ENCODE data around the gene FBXO41.

FBXO41 gene

DNA sequence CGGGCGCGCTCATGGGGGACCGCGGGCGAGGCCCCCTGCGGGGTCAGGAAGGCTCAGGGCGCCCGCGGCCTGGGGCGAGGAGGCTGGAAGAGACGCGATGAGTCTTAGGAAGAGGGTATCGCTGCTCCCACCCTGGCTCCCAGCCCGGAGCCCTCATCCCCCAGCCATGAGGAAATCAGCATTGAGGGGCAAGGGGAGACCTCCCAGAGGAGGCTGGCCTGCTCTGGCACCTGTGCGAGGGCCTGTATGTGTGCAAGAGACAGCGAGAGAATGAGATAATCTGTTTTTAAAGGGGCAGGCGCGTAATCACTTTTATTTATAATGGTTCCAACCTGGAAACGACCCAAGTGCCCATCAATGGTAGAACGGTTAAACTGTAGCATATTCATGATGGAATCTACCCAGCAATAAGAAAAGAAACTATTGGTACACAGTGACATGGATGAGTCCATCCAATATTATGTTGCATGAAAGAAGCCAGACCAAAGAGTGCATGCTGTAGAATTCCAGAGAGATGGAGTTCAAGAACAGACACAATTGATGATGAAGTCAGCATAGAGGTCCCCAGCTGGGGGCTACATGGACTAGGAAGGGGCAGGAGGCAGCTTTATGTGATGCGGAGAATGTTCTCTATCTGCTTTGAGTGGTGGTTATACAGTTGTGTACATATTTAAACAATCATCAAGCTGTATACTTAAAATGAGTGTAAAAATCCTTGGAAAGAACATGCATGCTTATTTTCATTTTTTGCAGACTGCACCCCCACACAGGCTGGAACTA lies 14.4 kb downstream of the FBXO41 start:
- Histone ChIP-seq H3K27me3 (ENCODE audit: control insufficient read depth in 1 of 2, insufficient read depth in 2 of 2, low read length in 2 of 2) (peaks cover 4 to 14% of the 10 kb centered on the region in 2 donors), H3K4me1 (ENCODE audit: control insufficient read depth in 1 of 2, insufficient read depth in 2 of 2, low read length in 2 of 2) (peaks cover 0 to 5% of the 10 kb centered on the region in 2 donors), H3K27ac (ENCODE audit: low read depth, low read length) (no peak overlapping the region), H3K36me3 (ENCODE audit: control insufficient read depth in 1 of 2, insufficient read depth in 2 of 2, low read length in 2 of 2) (no peaks in the 10 kb centered on the region), H3K9me3 (ENCODE audit: control insufficient read depth in 1 of 2, low read length in 2 of 2) (no peaks in the 10 kb centered on the region), H3K9ac (ENCODE audit: low read depth in 1 of 2, low read length in 2 of 2) (no peak overlapping the region), H3K4me3 (ENCODE audit: low read depth in 1 of 2, low read length in 2 of 2) (peak overlapping the region; percentile 36 to 57)

DNA sequence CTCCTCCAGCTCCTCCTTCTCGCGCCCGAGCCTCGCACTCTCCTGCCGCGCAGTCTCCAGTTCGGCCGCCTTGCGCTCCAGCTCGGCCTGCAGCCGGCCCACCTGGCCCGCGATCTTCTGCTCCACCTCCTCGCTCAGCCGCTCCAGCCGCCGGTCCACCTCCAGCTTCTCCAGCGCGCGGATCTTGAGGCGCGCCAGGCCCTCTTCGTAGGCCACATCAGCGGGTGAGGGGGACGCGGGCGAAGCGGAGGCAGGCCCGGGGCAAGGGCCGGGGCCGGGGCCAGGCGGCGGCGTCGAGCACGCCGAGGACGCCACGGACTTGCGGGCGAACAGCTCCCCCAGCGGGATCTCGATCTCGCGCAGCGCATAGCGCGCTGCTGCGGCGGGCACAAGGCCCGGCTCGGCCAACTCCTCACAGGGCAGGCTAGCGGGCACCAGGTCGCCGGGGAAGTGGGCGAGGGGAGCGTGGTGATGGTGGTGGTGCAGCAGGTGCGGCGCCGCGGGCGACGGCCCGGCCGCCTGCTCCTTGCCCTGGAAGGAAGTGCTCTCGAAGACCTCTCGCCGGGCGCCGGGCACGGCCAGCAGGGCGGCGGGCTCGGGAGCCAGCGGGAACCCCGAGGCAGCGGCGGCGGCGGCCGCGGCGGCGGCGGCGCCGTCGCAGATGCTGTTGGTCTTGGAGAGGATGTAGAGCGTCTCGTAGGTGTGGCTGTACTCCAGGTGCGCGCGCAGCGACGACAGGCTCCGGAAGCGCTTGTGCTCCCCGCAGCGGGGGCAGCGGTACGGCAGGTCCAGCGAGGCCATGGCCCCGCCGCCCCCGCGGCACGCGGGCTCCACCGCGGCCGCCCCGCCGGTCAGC lies 15.2 kb downstream of the FBXO41 start:
- peak overlapping the region; percentile 51 to 57 for H3K4me3 ChIP-seq (ENCODE audit: low read depth in 1 of 2, low read length in 2 of 2)
- peak overlapping the region in 1 of 2 donors; percentile 47 for H3K9ac ChIP-seq (ENCODE audit: low read depth in 1 of 2, low read length in 2 of 2)
- H3K27ac ChIP-seq (ENCODE audit: low read depth, low read length) = no peak overlapping the region
- H3K36me3 ChIP-seq (ENCODE audit: control insufficient read depth in 1 of 2, insufficient read depth in 2 of 2, low read length in 2 of 2) = no peaks in the 10 kb centered on the region
- H3K27me3 ChIP-seq (ENCODE audit: control insufficient read depth in 1 of 2, insufficient read depth in 2 of 2, low read length in 2 of 2) = peaks cover 4 to 14% of the 10 kb centered on the region in 2 donors
- no peaks in the 10 kb centered on the region for H3K9me3 ChIP-seq (ENCODE audit: control insufficient read depth in 1 of 2, low read length in 2 of 2)
- peaks cover 0 to 5% of the 10 kb centered on the region in 2 donors for H3K4me1 ChIP-seq (ENCODE audit: control insufficient read depth in 1 of 2, insufficient read depth in 2 of 2, low read length in 2 of 2)

- Histone ChIP-seq H3K9me3 (ENCODE audit: control insufficient read depth in 1 of 2, low read length in 2 of 2) (no peaks in the 10 kb centered on the region), H3K27me3 (ENCODE audit: control insufficient read depth in 1 of 2, insufficient read depth in 2 of 2, low read length in 2 of 2) (peaks cover 4 to 14% of the 10 kb centered on the region in 2 donors), H3K4me3 (ENCODE audit: low read depth in 1 of 2, low read length in 2 of 2) (peak overlapping the region; percentile 51 to 57), H3K27ac (ENCODE audit: low read depth, low read length) (no peak overlapping the region), H3K9ac (ENCODE audit: low read depth in 1 of 2, low read length in 2 of 2) (peak overlapping the region in 1 of 2 donors; percentile 47), H3K36me3 (ENCODE audit: control insufficient read depth in 1 of 2, insufficient read depth in 2 of 2, low read length in 2 of 2) (no peaks in the 10 kb centered on the region), H3K4me1 (ENCODE audit: control insufficient read depth in 1 of 2, insufficient read depth in 2 of 2, low read length in 2 of 2) (peaks cover 0 to 5% of the 10 kb centered on the region in 2 donors)
These were observed 15.9 kb downstream of the FBXO41 start for GRCh38 chr2:73268366-73268829.

- H3K4me3 ChIP-seq (ENCODE audit: low read depth in 1 of 2, low read length in 2 of 2) = no peak overlapping the region
- no peak overlapping the region for H3K9ac ChIP-seq (ENCODE audit: low read depth in 1 of 2, low read length in 2 of 2)
- H3K36me3 ChIP-seq (ENCODE audit: control insufficient read depth in 1 of 2, insufficient read depth in 2 of 2, low read length in 2 of 2) = no peaks in the 10 kb centered on the region
- H3K27ac ChIP-seq (ENCODE audit: low read depth, low read length) = no peak overlapping the region
- H3K4me1 ChIP-seq (ENCODE audit: control insufficient read depth in 1 of 2, insufficient read depth in 2 of 2, low read length in 2 of 2) = peaks cover 0 to 5% of the 10 kb centered on the region in 2 donors
- H3K27me3 ChIP-seq (ENCODE audit: control insufficient read depth in 1 of 2, insufficient read depth in 2 of 2, low read length in 2 of 2) = peaks cover 4 to 14% of the 10 kb centered on the region in 2 donors
- no peaks in the 10 kb centered on the region for H3K9me3 ChIP-seq (ENCODE audit: control insufficient read depth in 1 of 2, low read length in 2 of 2)
These were observed 17.3 kb downstream of the FBXO41 start for GRCh38 chr2:73267008-73267407.

GRCh38 chr2:73266061-73266901 lies 18.0 kb downstream of the FBXO41 start:
- H3K9me3 ChIP-seq (ENCODE audit: control insufficient read depth in 1 of 2, low read length in 2 of 2) = no peaks in the 10 kb centered on the region
- H3K9ac ChIP-seq (ENCODE audit: low read depth in 1 of 2, low read length in 2 of 2) = no peak overlapping the region
- peaks cover 0 to 5% of the 10 kb centered on the region in 2 donors for H3K4me1 ChIP-seq (ENCODE audit: control insufficient read depth in 1 of 2, insufficient read depth in 2 of 2, low read length in 2 of 2)
- H3K36me3 ChIP-seq (ENCODE audit: control insufficient read depth in 1 of 2, insufficient read depth in 2 of 2, low read length in 2 of 2) = no peaks in the 10 kb centered on the region
- no peak overlapping the region for H3K4me3 ChIP-seq (ENCODE audit: low read depth in 1 of 2, low read length in 2 of 2)
- peaks cover 4 to 14% of the 10 kb centered on the region in 2 donors for H3K27me3 ChIP-seq (ENCODE audit: control insufficient read depth in 1 of 2, insufficient read depth in 2 of 2, low read length in 2 of 2)
- no peak overlapping the region for H3K27ac ChIP-seq (ENCODE audit: low read depth, low read length)

DNA sequence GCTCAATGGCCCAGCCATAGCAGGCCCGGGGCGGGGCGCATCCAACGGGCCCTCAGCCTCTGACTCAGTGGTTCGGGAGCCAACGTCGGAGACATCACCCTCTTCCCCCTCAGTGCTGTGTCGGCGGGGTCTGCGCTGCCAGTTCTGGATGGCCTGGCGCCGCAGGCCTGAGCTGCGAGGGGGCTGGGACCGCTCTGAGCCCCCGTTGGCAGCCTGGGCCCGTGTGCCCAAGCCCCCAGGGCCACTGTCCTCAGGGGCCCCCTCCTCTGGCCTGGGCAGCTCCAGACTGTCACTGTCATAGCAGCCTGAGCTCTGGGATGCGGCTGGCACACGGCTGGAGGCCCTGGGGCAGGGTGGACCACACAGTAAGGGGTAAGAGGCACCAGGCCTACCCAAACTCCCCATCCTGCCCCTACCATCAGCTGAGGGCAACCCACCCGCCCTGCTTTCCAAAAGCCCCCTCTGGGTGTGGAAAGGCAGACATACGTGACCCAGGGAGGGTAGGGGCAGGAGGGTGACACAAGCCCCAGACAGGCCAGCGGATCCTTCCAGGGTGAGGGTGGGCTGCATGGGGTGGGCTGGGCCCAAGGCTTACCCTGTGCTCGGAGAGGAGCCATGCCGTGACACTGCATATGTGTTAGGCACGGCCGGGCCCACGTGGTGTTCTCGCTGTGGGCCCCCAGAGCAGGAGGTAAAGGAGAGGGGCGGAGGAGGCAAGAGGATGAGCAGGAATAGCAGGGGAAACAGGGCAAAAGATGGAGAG lies 18.8 kb downstream of the FBXO41 start:
- peaks cover 0 to 5% of the 10 kb centered on the region in 2 donors for H3K4me1 ChIP-seq (ENCODE audit: control insufficient read depth in 1 of 2, insufficient read depth in 2 of 2, low read length in 2 of 2)
- no peaks in the 10 kb centered on the region for H3K9me3 ChIP-seq (ENCODE audit: control insufficient read depth in 1 of 2, low read length in 2 of 2)
- H3K27me3 ChIP-seq (ENCODE audit: control insufficient read depth in 1 of 2, insufficient read depth in 2 of 2, low read length in 2 of 2) = peaks cover 4 to 14% of the 10 kb centered on the region in 2 donors
- H3K9ac ChIP-seq (ENCODE audit: low read depth in 1 of 2, low read length in 2 of 2) = no peak overlapping the region
- H3K27ac ChIP-seq (ENCODE audit: low read depth, low read length) = no peak overlapping the region
- H3K4me3 ChIP-seq (ENCODE audit: low read depth in 1 of 2, low read length in 2 of 2) = no peak overlapping the region
- H3K36me3 ChIP-seq (ENCODE audit: control insufficient read depth in 1 of 2, insufficient read depth in 2 of 2, low read length in 2 of 2) = no peaks in the 10 kb centered on the region

- Histone ChIP-seq H3K27ac (ENCODE audit: low read depth, low read length) (no peak overlapping the region), H3K27me3 (ENCODE audit: control insufficient read depth in 1 of 2, insufficient read depth in 2 of 2, low read length in 2 of 2) (peaks cover 4 to 14% of the 10 kb centered on the region in 2 donors), H3K4me1 (ENCODE audit: control insufficient read depth in 1 of 2, insufficient read depth in 2 of 2, low read length in 2 of 2) (peaks cover 0 to 5% of the 10 kb centered on the region in 2 donors)
These were observed 19.5 kb downstream of the FBXO41 start for GRCh38 chr2:73264783-73265182.

DNA sequence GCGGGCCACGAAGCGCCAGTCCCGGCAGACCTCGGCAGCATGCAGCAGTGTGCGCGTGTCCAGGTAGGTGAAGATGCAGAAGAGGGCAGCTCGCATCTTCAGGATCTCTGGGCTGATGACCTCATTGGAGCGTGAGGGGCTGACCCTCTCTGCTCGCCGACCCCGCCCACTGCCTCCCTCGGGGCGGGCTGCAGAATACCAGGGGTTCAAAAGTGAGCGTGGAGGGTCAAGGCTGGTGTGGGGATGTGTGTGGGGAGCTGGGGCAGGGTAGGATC lies 20.0 kb downstream of the FBXO41 start:
- Histone ChIP-seq H3K36me3 (ENCODE audit: control insufficient read depth in 1 of 2, insufficient read depth in 2 of 2, low read length in 2 of 2) (no peaks in the 10 kb centered on the region), H3K4me1 (ENCODE audit: control insufficient read depth in 1 of 2, insufficient read depth in 2 of 2, low read length in 2 of 2) (peaks cover 0 to 5% of the 10 kb centered on the region in 2 donors), H3K4me3 (ENCODE audit: low read depth in 1 of 2, low read length in 2 of 2) (no peak overlapping the region), H3K27ac (ENCODE audit: low read depth, low read length) (no peak overlapping the region), H3K9me3 (ENCODE audit: control insufficient read depth in 1 of 2, low read length in 2 of 2) (no peaks in the 10 kb centered on the region), H3K27me3 (ENCODE audit: control insufficient read depth in 1 of 2, insufficient read depth in 2 of 2, low read length in 2 of 2) (peaks cover 4 to 14% of the 10 kb centered on the region in 2 donors), H3K9ac (ENCODE audit: low read depth in 1 of 2, low read length in 2 of 2) (no peak overlapping the region)

More at GRCh38 chr2:73264783-73265182, 19.5 kb downstream of the FBXO41 start:
- no peaks in the 10 kb centered on the region for H3K9me3 ChIP-seq (ENCODE audit: control insufficient read depth in 1 of 2, low read length in 2 of 2)
- H3K36me3 ChIP-seq (ENCODE audit: control insufficient read depth in 1 of 2, insufficient read depth in 2 of 2, low read length in 2 of 2) = no peaks in the 10 kb centered on the region
- no peak overlapping the region for H3K9ac ChIP-seq (ENCODE audit: low read depth in 1 of 2, low read length in 2 of 2)
- H3K4me3 ChIP-seq (ENCODE audit: low read depth in 1 of 2, low read length in 2 of 2) = no peak overlapping the region

- Histone ChIP-seq H3K36me3 (ENCODE audit: control insufficient read depth in 1 of 2, insufficient read depth in 2 of 2, low read length in 2 of 2) (no peaks in the 10 kb centered on the region), H3K9me3 (ENCODE audit: control insufficient read depth in 1 of 2, low read length in 2 of 2) (no peaks in the 10 kb centered on the region), H3K4me3 (ENCODE audit: low read depth in 1 of 2, low read length in 2 of 2) (no peak overlapping the region), H3K27me3 (ENCODE audit: control insufficient read depth in 1 of 2, insufficient read depth in 2 of 2, low read length in 2 of 2) (peaks cover 4 to 14% of the 10 kb centered on the region in 2 donors), H3K4me1 (ENCODE audit: control insufficient read depth in 1 of 2, insufficient read depth in 2 of 2, low read length in 2 of 2) (peaks cover 0 to 5% of the 10 kb centered on the region in 2 donors), H3K9ac (ENCODE audit: low read depth in 1 of 2, low read length in 2 of 2) (no peak overlapping the region), H3K27ac (ENCODE audit: low read depth, low read length) (no peak overlapping the region)
These were observed 20.5 kb downstream of the FBXO41 start for GRCh38 chr2:73263540-73264331.

Measured in duodenal mucosa (tissue), 2 donors.